GM21515 (cell line): Measurements from ENCODE around the gene TGFA.

Source experiments
- ATAC-seq: cut with Tn5 transposase; IDR thresholded peaks from one replicate; pipeline ENCODE4 v1.9.1; 2021; ENCODE audit not compliant: unreplicated experiment

Gene TGFA

GRCh38 chr2:70425682-70426301 is 127.8 kb downstream of the TGFA start:
- ATAC-seq: no peak

- no peak for ATAC-seq
Measured at GRCh38 chr2:70420740-70421139, 132.9 kb downstream of the TGFA start.

GRCh38 chr2:70420143-70420542 is 133.5 kb downstream of the TGFA start:
- no peak for ATAC-seq

GRCh38 chr2:70418514-70418913 is 135.1 kb downstream of the TGFA start:
- no peak for ATAC-seq

- no peak for ATAC-seq
Measured at GRCh38 chr2:70417011-70417410, 136.6 kb downstream of the TGFA start.

- ATAC-seq: no peak
Measured at GRCh38 chr2:70412294-70413070, 141.1 kb downstream of the TGFA start.

GRCh38 chr2:70411483-70412125 is 142.0 kb downstream of the TGFA start:
- no peak for ATAC-seq

- ATAC-seq: no peak
Measured at GRCh38 chr2:70403267-70404053, 150.2 kb downstream of the TGFA start.

GRCh38 chr2:70400539-70400938 is 153.1 kb downstream of the TGFA start:
- ATAC-seq: no peak

- no peak for ATAC-seq
Measured at GRCh38 chr2:70399046-70399445, 154.6 kb downstream of the TGFA start.
